ENCODE results near the gene FCGBP.
"Not testable (repeated sequence)": the region's sequence is repeated elsewhere in the genome, so short reads cannot be mapped to it uniquely, and the experiment has no call there.

Gene FCGBP

GRCh38 chr19:39891660-39892505 is 42.6 kb downstream of the FCGBP start:
- not testable (repeated sequence) for H3K36me3 ChIP-seq (ENCODE audit: low read length); H3F3A ChIP-seq (ENCODE audit: insufficient read depth); H3K4me2 ChIP-seq (ENCODE audit: low read depth, low read length, poor library complexity, severe bottlenecking); H3K9me3 ChIP-seq (ENCODE audit: insufficient read depth, low read length); H3K9me2 ChIP-seq (replicated peaks; ENCODE audit: insufficient read depth, low read length); H4K20me1 ChIP-seq (ENCODE audit: low read depth, low read length); H3K79me2 ChIP-seq (ENCODE audit: insufficient read depth, low read length); H3K27ac ChIP-seq (ENCODE audit: low read depth, low read length); H3K9ac ChIP-seq (ENCODE audit: low read length); H3K4me3 ChIP-seq (ENCODE audit: insufficient read depth, low read length, poor library complexity, severe bottlenecking); H3K27me3 ChIP-seq (ENCODE audit: low read length); H2AFZ ChIP-seq (ENCODE audit: low read depth, low read length, severe bottlenecking)

- Histone ChIP-seq H3K9ac (ENCODE audit: low read length) (no peak overlapping the region), H3K36me3 (ENCODE audit: low read length) (no peaks in the 10 kb centered on the region), H2AFZ (ENCODE audit: low read depth, low read length, severe bottlenecking) (no peak overlapping the region), H3K9me2 (replicated peaks; ENCODE audit: insufficient read depth, low read length) (no peaks in the 10 kb centered on the region), H3K9me3 (ENCODE audit: insufficient read depth, low read length) (no peaks in the 10 kb centered on the region), H4K20me1 (ENCODE audit: low read depth, low read length) (no peaks in the 10 kb centered on the region), H3F3A (ENCODE audit: insufficient read depth) (no peaks in the 10 kb centered on the region), H3K27me3 (ENCODE audit: low read length) (no peaks in the 10 kb centered on the region), H3K4me3 (ENCODE audit: insufficient read depth, low read length, poor library complexity, severe bottlenecking) (no peak overlapping the region), H3K79me2 (ENCODE audit: insufficient read depth, low read length) (no peaks in the 10 kb centered on the region), H3K4me2 (ENCODE audit: low read depth, low read length, poor library complexity, severe bottlenecking) (no peak overlapping the region), H3K27ac (ENCODE audit: low read depth, low read length) (no peak overlapping the region)
- TF ChIP-seq EZH2phosphoT487 (conservative IDR thresholded peaks at IDR 0.05; ENCODE audit: low read length) (no peak), CTCF (IDR thresholded peaks at IDR 0.05; ENCODE audit: insufficient read depth, low read length, poor library complexity, severe bottlenecking) (no peak)
These were observed 43.5 kb downstream of the FCGBP start for GRCh38 chr19:39890755-39891551.

GRCh38 chr19:39889872-39890754 is 44.3 kb downstream of the FCGBP start:
- not testable (repeated sequence) for H3K4me2 ChIP-seq (ENCODE audit: low read depth, low read length, poor library complexity, severe bottlenecking); H3K27ac ChIP-seq (ENCODE audit: low read depth, low read length); H3F3A ChIP-seq (ENCODE audit: insufficient read depth); H2AFZ ChIP-seq (ENCODE audit: low read depth, low read length, severe bottlenecking); H3K4me3 ChIP-seq (ENCODE audit: insufficient read depth, low read length, poor library complexity, severe bottlenecking); H3K9me2 ChIP-seq (replicated peaks; ENCODE audit: insufficient read depth, low read length); H4K20me1 ChIP-seq (ENCODE audit: low read depth, low read length); H3K9ac ChIP-seq (ENCODE audit: low read length); H3K79me2 ChIP-seq (ENCODE audit: insufficient read depth, low read length); H3K9me3 ChIP-seq (ENCODE audit: insufficient read depth, low read length); H3K36me3 ChIP-seq (ENCODE audit: low read length); H3K27me3 ChIP-seq (ENCODE audit: low read length)

GRCh38 chr19:39887456-39887951 is 46.9 kb downstream of the FCGBP start:
- not testable (repeated sequence) for H3K27me3 ChIP-seq (ENCODE audit: low read length); H3K9ac ChIP-seq (ENCODE audit: low read length); H3K9me2 ChIP-seq (replicated peaks; ENCODE audit: insufficient read depth, low read length); H4K20me1 ChIP-seq (ENCODE audit: low read depth, low read length); H3F3A ChIP-seq (ENCODE audit: insufficient read depth); H2AFZ ChIP-seq (ENCODE audit: low read depth, low read length, severe bottlenecking); H3K27ac ChIP-seq (ENCODE audit: low read depth, low read length); H3K36me3 ChIP-seq (ENCODE audit: low read length); H3K9me3 ChIP-seq (ENCODE audit: insufficient read depth, low read length); H3K79me2 ChIP-seq (ENCODE audit: insufficient read depth, low read length); H3K4me2 ChIP-seq (ENCODE audit: low read depth, low read length, poor library complexity, severe bottlenecking); H3K4me3 ChIP-seq (ENCODE audit: insufficient read depth, low read length, poor library complexity, severe bottlenecking)

GRCh38 chr19:39885821-39886554 is 48.4 kb downstream of the FCGBP start:
- H3K4me2 ChIP-seq (ENCODE audit: low read depth, low read length, poor library complexity, severe bottlenecking), result not testable (repeated sequence)

GRCh38 chr19:39884721-39885120 is 49.7 kb downstream of the FCGBP start:
- H3K79me2 ChIP-seq (ENCODE audit: insufficient read depth, low read length); H3K9me2 ChIP-seq (replicated peaks; ENCODE audit: insufficient read depth, low read length); H2AFZ ChIP-seq (ENCODE audit: low read depth, low read length, severe bottlenecking); H3F3A ChIP-seq (ENCODE audit: insufficient read depth); H3K36me3 ChIP-seq (ENCODE audit: low read length); H3K27ac ChIP-seq (ENCODE audit: low read depth, low read length); H3K27me3 ChIP-seq (ENCODE audit: low read length); H3K4me2 ChIP-seq (ENCODE audit: low read depth, low read length, poor library complexity, severe bottlenecking); H3K4me3 ChIP-seq (ENCODE audit: insufficient read depth, low read length, poor library complexity, severe bottlenecking); H4K20me1 ChIP-seq (ENCODE audit: low read depth, low read length); H3K9me3 ChIP-seq (ENCODE audit: insufficient read depth, low read length); H3K9ac ChIP-seq (ENCODE audit: low read length): not testable (repeated sequence)

More at GRCh38 chr19:39885821-39886554, 48.4 kb downstream of the FCGBP start:
- not testable (repeated sequence) for H3K9me3 ChIP-seq (ENCODE audit: insufficient read depth, low read length); H3K4me3 ChIP-seq (ENCODE audit: insufficient read depth, low read length, poor library complexity, severe bottlenecking); H3F3A ChIP-seq (ENCODE audit: insufficient read depth); H3K79me2 ChIP-seq (ENCODE audit: insufficient read depth, low read length); H2AFZ ChIP-seq (ENCODE audit: low read depth, low read length, severe bottlenecking); H3K27ac ChIP-seq (ENCODE audit: low read depth, low read length); H3K9me2 ChIP-seq (replicated peaks; ENCODE audit: insufficient read depth, low read length); H3K9ac ChIP-seq (ENCODE audit: low read length); H3K36me3 ChIP-seq (ENCODE audit: low read length); H4K20me1 ChIP-seq (ENCODE audit: low read depth, low read length); H3K27me3 ChIP-seq (ENCODE audit: low read length)

All from SU-DHL-6 (cell line).